ENCODE results near the gene CAMTA1. TPM values are rescaled to one million over a fixed set of nuclear protein-coding genes. Genes with fewer than 3 reads are reported as not detected.

CAMTA1 gene
- total RNA-seq, 1 donor from 2014 or later = 77.6 TPM

DNA sequence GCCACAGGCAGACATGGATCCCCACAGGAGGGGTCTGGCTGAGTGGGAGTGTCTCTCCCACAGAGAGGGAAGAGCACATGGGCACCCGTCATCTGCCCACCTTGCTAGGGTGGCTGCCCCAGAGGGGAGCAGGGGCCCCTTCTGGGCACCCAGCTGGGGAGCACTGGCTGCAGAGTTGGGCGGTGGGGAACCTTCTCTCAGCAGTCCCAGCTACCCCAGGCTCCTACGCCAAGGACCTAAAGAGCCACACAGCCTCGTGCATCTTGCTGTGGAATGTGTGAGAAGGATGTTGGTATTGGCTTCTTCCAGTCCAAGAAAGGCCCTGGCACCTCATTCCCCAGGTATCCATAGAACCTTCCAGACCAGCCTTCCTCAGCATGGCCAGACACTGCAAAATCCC lies 735.2 kb downstream of the CAMTA1 start:
- Histone ChIP-seq H3K9me3 (ENCODE audit: insufficient read depth, low read depth, low read length) (no peaks in the 10 kb centered on the region), H4K20me1 (ENCODE audit: insufficient read depth, low read length) (no peaks in the 10 kb centered on the region), H2AFZ (ENCODE audit: low read depth, low read length) (no peak overlapping the region), H3K4me2 (ENCODE audit: low read length) (no peak overlapping the region), H3K27ac (ENCODE audit: low read depth, low read length) (no peak overlapping the region), H3K79me2 (ENCODE audit: insufficient read depth, low read length) (no peaks in the 10 kb centered on the region), H3K9ac (ENCODE audit: low read length) (no peak overlapping the region), H3K36me3 (ENCODE audit: insufficient read depth, low read length) (no peaks in the 10 kb centered on the region), H3K27me3 (ENCODE audit: insufficient read depth, low read length) (no peaks in the 10 kb centered on the region), H3K4me3 (ENCODE audit: insufficient read depth, low read depth, low read length) (no peak overlapping the region), H3K4me1 (ENCODE audit: insufficient read depth, low read length) (no peaks in the 10 kb centered on the region)
- Mint-ChIP-seq H3K4me3 (ENCODE audit: unreplicated experiment) (no peak overlapping the region), H3K27me3 (ENCODE audit: low read depth, unreplicated experiment) (peaks cover 23% of the 10 kb centered on the region), H3K27ac (ENCODE audit: unreplicated experiment) (no peak overlapping the region), H3K4me1 (ENCODE audit: low read depth, unreplicated experiment) (peaks cover 6% of the 10 kb centered on the region), H3K9me3 (ENCODE audit: unreplicated experiment) (no peaks in the 10 kb centered on the region), H3K36me3 (ENCODE audit: low read depth, unreplicated experiment) (no peaks in the 10 kb centered on the region)
- no peak for DNase-seq (ENCODE audit: low read depth)
- FAIRE-seq = no peak
- TF ChIP-seq, protein P1, sequence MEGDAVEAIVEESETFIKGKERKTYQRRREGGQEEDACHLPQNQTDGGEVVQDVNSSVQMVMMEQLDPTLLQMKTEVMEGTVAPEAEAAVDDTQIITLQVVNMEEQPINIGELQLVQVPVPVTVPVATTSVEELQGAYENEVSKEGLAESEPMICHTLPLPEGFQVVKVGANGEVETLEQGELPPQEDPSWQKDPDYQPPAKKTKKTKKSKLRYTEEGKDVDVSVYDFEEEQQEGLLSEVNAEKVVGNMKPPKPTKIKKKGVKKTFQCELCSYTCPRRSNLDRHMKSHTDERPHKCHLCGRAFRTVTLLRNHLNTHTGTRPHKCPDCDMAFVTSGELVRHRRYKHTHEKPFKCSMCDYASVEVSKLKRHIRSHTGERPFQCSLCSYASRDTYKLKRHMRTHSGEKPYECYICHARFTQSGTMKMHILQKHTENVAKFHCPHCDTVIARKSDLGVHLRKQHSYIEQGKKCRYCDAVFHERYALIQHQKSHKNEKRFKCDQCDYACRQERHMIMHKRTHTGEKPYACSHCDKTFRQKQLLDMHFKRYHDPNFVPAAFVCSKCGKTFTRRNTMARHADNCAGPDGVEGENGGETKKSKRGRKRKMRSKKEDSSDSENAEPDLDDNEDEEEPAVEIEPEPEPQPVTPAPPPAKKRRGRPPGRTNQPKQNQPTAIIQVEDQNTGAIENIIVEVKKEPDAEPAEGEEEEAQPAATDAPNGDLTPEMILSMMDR (IDR thresholded peaks at IDR 0.05; ENCODE audit: insufficient read depth, low read depth, low read length) = no peak
- TF ChIP-seq EZH2 (IDR thresholded peaks at IDR 0.05; ENCODE audit: insufficient read depth, low read length) = no peak

DNA sequence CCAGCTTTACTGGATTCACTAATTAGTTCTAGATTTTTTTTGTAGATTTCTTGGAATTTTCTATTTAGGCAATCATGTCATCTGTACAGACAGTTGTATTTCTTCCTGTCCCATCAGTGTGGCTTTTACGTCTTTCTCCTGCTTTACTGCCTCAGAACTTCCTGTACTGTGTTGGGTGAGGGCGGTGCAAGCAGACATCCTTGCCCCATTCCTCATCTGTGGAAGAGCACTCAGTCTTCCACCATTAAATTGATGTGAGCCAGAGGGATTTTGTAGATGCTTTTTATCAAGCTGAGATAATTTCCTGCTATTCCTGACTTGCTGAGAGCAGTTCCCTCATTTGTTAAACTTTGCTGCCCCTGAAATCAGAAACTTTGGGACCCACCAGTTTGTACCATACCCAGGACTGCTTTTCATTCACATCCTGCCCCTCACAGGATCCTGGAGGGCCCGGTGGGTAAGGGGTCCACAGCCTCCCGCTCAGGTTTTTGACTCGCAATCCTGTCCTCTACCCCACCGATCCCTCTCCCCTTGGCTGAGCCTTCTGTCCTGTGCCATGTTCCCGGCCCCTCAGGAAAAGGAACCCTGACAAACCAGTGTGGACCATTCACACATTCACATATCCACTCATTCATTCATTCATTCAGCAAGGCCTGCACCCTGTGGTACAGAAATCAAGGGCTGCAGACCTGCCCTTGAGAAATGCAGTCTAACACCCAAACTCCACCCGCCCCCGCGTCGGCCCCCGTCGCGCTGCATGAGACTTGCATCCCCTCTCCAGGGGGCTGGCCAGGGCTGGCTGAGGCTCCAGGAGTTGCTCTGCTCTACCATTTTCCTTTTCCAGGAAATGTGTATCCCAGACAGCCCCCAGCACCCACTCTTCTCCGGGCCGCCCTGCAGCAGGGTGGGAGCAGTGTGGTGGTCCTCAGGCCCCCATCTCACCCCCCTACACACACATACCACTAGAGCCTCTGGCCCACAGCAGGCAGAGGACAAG lies 739.4 kb downstream of the CAMTA1 start:
- TF ChIP-seq EZH2 (IDR thresholded peaks at IDR 0.05; ENCODE audit: insufficient read depth, low read length) = no peak
- TF ChIP-seq, protein P1 (IDR thresholded peaks at IDR 0.05; ENCODE audit: insufficient read depth, low read depth, low read length) = no peak
- H2AFZ ChIP-seq (ENCODE audit: low read depth, low read length) = no peak overlapping the region
- DNase-seq (ENCODE audit: low read depth) (no peak), FAIRE-seq (no peak)
- H3K4me1 ChIP-seq (ENCODE audit: insufficient read depth, low read length) = peaks cover 19% of the 10 kb centered on the region
- H3K36me3 ChIP-seq (ENCODE audit: insufficient read depth, low read length) = no peaks in the 10 kb centered on the region
- no peaks in the 10 kb centered on the region for H3K79me2 ChIP-seq (ENCODE audit: insufficient read depth, low read length)
- no peaks in the 10 kb centered on the region for H3K9me3 ChIP-seq (ENCODE audit: insufficient read depth, low read depth, low read length)
- no peak overlapping the region for H3K27ac ChIP-seq (ENCODE audit: low read depth, low read length)
- H3K4me1 Mint-ChIP-seq (ENCODE audit: low read depth, unreplicated experiment) = peaks cover 7% of the 10 kb centered on the region
- H3K27me3 ChIP-seq (ENCODE audit: insufficient read depth, low read length) = no peaks in the 10 kb centered on the region
- H3K4me3 Mint-ChIP-seq (ENCODE audit: unreplicated experiment) = no peak overlapping the region
- H4K20me1 ChIP-seq (ENCODE audit: insufficient read depth, low read length) = no peaks in the 10 kb centered on the region
- H3K36me3 Mint-ChIP-seq (ENCODE audit: low read depth, unreplicated experiment) = no peaks in the 10 kb centered on the region
- H3K9me3 Mint-ChIP-seq (ENCODE audit: unreplicated experiment) = no peaks in the 10 kb centered on the region
- H3K27me3 Mint-ChIP-seq (ENCODE audit: low read depth, unreplicated experiment) = peaks cover 7% of the 10 kb centered on the region
- H3K9ac ChIP-seq (ENCODE audit: low read length) = no peak overlapping the region
- no peak overlapping the region for H3K27ac Mint-ChIP-seq (ENCODE audit: unreplicated experiment)
- no peak overlapping the region for H3K4me3 ChIP-seq (ENCODE audit: insufficient read depth, low read depth, low read length)
- no peak overlapping the region for H3K4me2 ChIP-seq (ENCODE audit: low read length)

All from astrocyte (in vitro differentiated cells and primary cell).